ENCODE data around the gene UXS1. TPM values are rescaled to one million over a fixed set of nuclear protein-coding genes. Genes with fewer than 3 reads are reported as not detected.

The UXS1 gene
- total RNA-seq, 4 donors from 2014 or later = 23.5 to 40.4 (median 33.1) TPM

DNA sequence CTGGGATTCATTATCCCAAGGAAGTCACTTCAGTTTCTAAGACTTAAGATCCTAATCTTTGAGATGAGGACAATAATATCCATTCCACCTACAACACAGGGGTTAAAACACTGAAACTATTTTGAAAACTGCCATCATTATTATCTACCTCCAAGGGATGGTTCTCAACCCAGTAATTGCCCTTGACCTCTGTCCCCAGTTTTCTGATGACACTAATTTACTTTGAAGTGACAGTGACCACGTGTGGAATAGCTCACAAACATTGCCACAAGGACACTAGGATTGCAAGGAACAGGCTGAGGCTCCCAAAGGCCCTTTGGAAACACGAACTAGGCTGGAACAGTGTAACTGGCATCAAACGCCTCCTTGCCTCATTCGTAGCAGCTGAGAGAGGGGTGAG, 78.4 kb downstream of the UXS1 start:
- no peaks in the 10 kb centered on the region for H3K9me3 ChIP-seq
- DNase-seq = no peak
- H3K4me3 ChIP-seq = no peak overlapping the region
- peak overlapping the region in 1 of 4 donors; percentile 19 for H3K27ac ChIP-seq
- H3K27me3 ChIP-seq = no peaks in the 10 kb centered on the region
- peaks cover 0 to 59% (median 7%) of the 10 kb centered on the region in 3 donors for H3K36me3 ChIP-seq
- intact Hi-C loops (cut with DNase I) = no loop called here
- TF ChIP-seq POLR2A (IDR thresholded peaks at IDR 0.05) = no peak
- TF ChIP-seq, protein P1, sequence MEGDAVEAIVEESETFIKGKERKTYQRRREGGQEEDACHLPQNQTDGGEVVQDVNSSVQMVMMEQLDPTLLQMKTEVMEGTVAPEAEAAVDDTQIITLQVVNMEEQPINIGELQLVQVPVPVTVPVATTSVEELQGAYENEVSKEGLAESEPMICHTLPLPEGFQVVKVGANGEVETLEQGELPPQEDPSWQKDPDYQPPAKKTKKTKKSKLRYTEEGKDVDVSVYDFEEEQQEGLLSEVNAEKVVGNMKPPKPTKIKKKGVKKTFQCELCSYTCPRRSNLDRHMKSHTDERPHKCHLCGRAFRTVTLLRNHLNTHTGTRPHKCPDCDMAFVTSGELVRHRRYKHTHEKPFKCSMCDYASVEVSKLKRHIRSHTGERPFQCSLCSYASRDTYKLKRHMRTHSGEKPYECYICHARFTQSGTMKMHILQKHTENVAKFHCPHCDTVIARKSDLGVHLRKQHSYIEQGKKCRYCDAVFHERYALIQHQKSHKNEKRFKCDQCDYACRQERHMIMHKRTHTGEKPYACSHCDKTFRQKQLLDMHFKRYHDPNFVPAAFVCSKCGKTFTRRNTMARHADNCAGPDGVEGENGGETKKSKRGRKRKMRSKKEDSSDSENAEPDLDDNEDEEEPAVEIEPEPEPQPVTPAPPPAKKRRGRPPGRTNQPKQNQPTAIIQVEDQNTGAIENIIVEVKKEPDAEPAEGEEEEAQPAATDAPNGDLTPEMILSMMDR (IDR thresholded peaks at IDR 0.05) = no peak
- 75 to 95% methylated on average over 1 to 4 of the region's 4 CpGs for WGBS, 2 donors
- H3K4me1 ChIP-seq = peaks cover 0 to 38% (median 0%) of the 10 kb centered on the region in 3 donors

GRCh38 chr2:106115250-106115649, 78.9 kb downstream of the UXS1 start:
- TF ChIP-seq, protein P1 (IDR thresholded peaks at IDR 0.05) = no peak
- TF ChIP-seq POLR2A (IDR thresholded peaks at IDR 0.05) = no peak
- peak overlapping the region in 1 of 4 donors; percentile 19 for H3K27ac ChIP-seq
- DNase-seq = no peak
- H3K36me3 ChIP-seq = peaks cover 0 to 59% (median 7%) of the 10 kb centered on the region in 3 donors
- peaks cover 0 to 38% (median 0%) of the 10 kb centered on the region in 3 donors for H3K4me1 ChIP-seq
- H3K9me3 ChIP-seq = no peaks in the 10 kb centered on the region
- no peaks in the 10 kb centered on the region for H3K27me3 ChIP-seq
- intact Hi-C loops (cut with DNase I) = no loop called here
- no peak overlapping the region for H3K4me3 ChIP-seq
- WGBS, 2 donors = 83% methylated on average over 2 of the region's 2 CpGs; no CpG with 5 or more reads in 1 of the 2 donors

- intact Hi-C loops (cut with DNase I) = no loop called here
- 76 to 84% methylated on average over 4 of the region's 4 CpGs for WGBS, 2 donors
- Histone ChIP-seq H3K36me3 (peaks cover 0 to 62% (median 7%) of the 10 kb centered on the region in 3 donors), H3K9me3 (no peaks in the 10 kb centered on the region), H3K27me3 (no peaks in the 10 kb centered on the region), H3K4me3 (no peak overlapping the region), H3K27ac (peak overlapping the region in 1 of 4 donors; percentile 27), H3K4me1 (peaks cover 0 to 38% (median 0%) of the 10 kb centered on the region in 3 donors)
- no peak for DNase-seq
- TF ChIP-seq, protein P1 (IDR thresholded peaks at IDR 0.05) = no peak
- no peak for TF ChIP-seq POLR2A (IDR thresholded peaks at IDR 0.05)
Measured at GRCh38 chr2:106114166-106114565, 79.9 kb downstream of the UXS1 start.

- intact Hi-C loops (cut with DNase I) = no loop called here
- WGBS, 2 donors = 85 to 88% methylated on average over 8 to 10 of the region's 13 CpGs
- no peaks in the 10 kb centered on the region for H3K9me3 ChIP-seq
- TF ChIP-seq, protein P1 (IDR thresholded peaks at IDR 0.05) = no peak
- TF ChIP-seq POLR2A (IDR thresholded peaks at IDR 0.05) = no peak
- peak overlapping the region in 1 of 4 donors; percentile 27 for H3K27ac ChIP-seq
- H3K4me1 ChIP-seq = peaks cover 0 to 37% (median 0%) of the 10 kb centered on the region in 3 donors
- no peak overlapping the region for H3K4me3 ChIP-seq
- DNase-seq = no peak
- peaks cover 0 to 64% (median 7%) of the 10 kb centered on the region in 3 donors for H3K36me3 ChIP-seq
- no peaks in the 10 kb centered on the region for H3K27me3 ChIP-seq
Measured at GRCh38 chr2:106113361-106113966, 80.6 kb downstream of the UXS1 start.

DNA sequence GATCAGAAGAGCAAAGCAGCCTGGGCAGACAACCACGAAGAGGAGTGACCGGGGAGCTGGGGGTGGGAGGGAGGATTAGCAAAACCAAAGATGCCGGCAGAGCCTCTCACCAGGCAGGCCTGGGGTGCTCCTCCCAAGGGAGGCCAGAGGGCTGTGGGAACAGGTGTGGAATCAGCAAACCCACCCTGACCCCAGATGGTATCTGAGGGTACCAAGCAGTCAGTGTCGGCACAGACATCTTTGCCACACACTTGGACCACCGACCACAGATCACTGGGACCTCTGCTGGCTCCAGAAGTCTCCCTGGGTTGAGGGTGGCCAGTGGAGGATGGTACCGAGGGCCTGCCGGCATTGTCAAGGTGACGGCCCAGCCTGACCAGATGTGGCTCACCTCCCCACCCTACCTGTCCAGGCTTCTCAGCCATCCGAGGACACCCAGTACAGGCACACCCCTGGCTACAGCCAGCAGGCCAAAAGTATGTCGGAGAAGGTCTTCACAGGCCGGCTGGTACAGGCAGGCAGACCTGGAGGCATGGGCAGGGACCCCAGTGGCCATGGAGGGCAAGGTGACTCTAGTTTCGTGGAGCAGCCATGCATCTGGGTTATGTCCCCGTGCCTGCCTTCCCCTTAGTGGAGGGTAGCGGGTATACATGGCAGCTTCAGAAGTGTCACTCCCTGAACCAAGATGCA, 82.1 kb downstream of the UXS1 start:
- no peak for TF ChIP-seq POLR2A (IDR thresholded peaks at IDR 0.05)
- TF ChIP-seq, protein P1 (IDR thresholded peaks at IDR 0.05) = no peak
- intact Hi-C loops (cut with DNase I) = no loop called here

More for the DNA sequence above, 82.1 kb downstream of the UXS1 start:
- Histone ChIP-seq H3K27ac (no peak overlapping the region), H3K4me3 (no peak overlapping the region), H3K36me3 (peaks cover 0 to 66% (median 7%) of the 10 kb centered on the region in 3 donors), H3K4me1 (peaks cover 0 to 46% (median 5%) of the 10 kb centered on the region in 3 donors), H3K9me3 (no peaks in the 10 kb centered on the region), H3K27me3 (no peaks in the 10 kb centered on the region)
- DNase-seq = no peak
- 93 to 95% methylated on average over 6 to 10 of the region's 14 CpGs for WGBS, 2 donors
